ENCODE data around the gene PDPK1.
"Not testable (repeated sequence)": the region's sequence is repeated elsewhere in the genome, so short reads cannot be mapped to it uniquely, and the experiment has no call there.

- not testable (repeated sequence) for TF ChIP-seq CTCF, POLR2AphosphoS5 (IDR thresholded peaks at IDR 0.05)
Measured at GRCh38 chr16:2580818-2581217, 43.0 kb downstream of the PDPK1 start.
